Fibroblast of mammary gland (primary cell): Measurements from ENCODE around the gene KLHL29.
A peak's percentile ranks its signal among the peaks of the same experiment; 100 is the strongest.

Source experiments
- DNase-seq: peaks from one replicate; pipeline ENCODE4 v3.0.0-alpha.2; 2010; ENCODE audit warnings: low read depth
- H3K4me3 ChIP-seq: 2 replicates; pipeline ENCODE4 v1.5.1; 2011; ENCODE audit warnings: low read depth, mild to moderate bottlenecking, low read length, moderate library complexity; ENCODE audit not compliant: control insufficient read depth
- TF ChIP-seq, protein P1 (sequence below): conservative IDR thresholded peaks from 2 replicates; pipeline ENCODE4 v1.5.1; 2011; ENCODE audit warnings: low read depth, low read length, inconsistent platforms; ENCODE audit not compliant: control insufficient read depth, insufficient read depth

Gene KLHL29

GRCh38 chr2:23485841-23486683 is 101.1 kb downstream of the KLHL29 start:
- DNase-seq: no peak
- TF ChIP-seq, protein P1, sequence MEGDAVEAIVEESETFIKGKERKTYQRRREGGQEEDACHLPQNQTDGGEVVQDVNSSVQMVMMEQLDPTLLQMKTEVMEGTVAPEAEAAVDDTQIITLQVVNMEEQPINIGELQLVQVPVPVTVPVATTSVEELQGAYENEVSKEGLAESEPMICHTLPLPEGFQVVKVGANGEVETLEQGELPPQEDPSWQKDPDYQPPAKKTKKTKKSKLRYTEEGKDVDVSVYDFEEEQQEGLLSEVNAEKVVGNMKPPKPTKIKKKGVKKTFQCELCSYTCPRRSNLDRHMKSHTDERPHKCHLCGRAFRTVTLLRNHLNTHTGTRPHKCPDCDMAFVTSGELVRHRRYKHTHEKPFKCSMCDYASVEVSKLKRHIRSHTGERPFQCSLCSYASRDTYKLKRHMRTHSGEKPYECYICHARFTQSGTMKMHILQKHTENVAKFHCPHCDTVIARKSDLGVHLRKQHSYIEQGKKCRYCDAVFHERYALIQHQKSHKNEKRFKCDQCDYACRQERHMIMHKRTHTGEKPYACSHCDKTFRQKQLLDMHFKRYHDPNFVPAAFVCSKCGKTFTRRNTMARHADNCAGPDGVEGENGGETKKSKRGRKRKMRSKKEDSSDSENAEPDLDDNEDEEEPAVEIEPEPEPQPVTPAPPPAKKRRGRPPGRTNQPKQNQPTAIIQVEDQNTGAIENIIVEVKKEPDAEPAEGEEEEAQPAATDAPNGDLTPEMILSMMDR: no peak
- no peak overlapping the region for H3K4me3 ChIP-seq

- TF ChIP-seq, protein P1: no peak
- no peak overlapping the region for H3K4me3 ChIP-seq
- DNase-seq: peak; percentile 50
Measured at GRCh38 chr2:23486684-23487075, 101.7 kb downstream of the KLHL29 start.

- DNase-seq: peak; percentile 65
- TF ChIP-seq, protein P1: no peak
- no peak overlapping the region for H3K4me3 ChIP-seq
Measured at GRCh38 chr2:23487735-23488492, 102.9 kb downstream of the KLHL29 start.

DNA sequence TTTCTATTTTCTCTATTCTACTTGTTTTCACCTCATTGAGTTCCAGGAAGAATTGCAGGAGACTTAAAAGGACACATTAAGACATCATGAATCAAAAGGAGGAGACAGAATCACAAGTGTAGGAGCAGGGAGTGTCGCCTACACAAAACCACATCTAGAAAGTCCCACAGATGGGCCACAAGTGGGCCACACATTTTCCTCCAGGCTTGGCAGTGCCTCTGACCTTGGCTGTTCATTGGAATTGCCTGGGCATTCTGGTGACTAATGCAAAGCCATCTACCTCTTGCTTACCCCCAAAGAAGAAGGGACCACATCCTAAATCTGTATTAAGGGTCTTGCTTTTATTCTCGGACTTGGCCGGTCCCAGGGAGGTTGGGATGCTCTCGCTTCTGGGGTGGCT is 103.6 kb downstream of the KLHL29 start:
- no peak for DNase-seq
- no peak overlapping the region for H3K4me3 ChIP-seq
- TF ChIP-seq, protein P1: no peak

DNA sequence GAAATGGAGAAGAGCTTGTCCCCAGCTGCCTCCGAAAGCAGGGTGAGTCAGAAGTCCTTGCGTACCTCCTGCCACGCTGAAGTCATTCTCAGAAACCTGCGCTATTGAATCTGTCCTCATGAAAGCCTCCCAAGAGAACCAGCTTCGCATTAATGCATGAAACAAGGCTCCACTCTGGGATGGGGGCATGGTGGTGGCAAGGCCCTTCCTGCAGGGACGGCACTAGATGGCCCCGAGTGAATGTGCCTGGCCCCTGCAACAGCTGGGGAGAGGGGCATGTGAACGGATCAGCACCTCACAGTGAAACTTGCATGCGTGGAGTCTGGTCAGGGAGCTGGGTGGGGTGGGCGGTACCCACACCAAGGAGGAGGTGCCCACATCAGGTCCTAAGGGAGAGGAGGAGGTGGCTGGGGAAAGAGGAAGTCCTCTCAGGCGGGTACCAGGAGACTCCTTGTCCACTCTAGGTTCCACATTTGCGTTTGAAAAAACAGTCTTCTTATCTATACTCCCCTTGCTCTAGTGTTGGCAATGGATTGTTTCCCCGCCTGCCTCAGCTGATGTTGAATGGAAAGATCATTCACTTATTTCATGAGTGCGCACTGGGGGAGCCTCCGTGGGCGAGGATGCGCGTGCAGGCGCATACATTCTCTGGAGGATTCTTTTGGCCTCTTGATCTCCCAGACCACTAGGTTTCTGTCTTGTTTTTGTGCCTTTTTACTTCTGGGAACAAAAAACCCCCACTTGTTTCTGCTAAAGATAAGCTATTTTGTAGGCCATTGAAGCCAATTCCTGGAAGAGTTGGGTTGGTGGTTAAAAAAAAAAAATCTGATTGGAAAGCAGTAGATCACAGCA is 104.7 kb downstream of the KLHL29 start:
- TF ChIP-seq, protein P1: no peak
- DNase-seq: no peak
- H3K4me3 ChIP-seq: no peak overlapping the region

GRCh38 chr2:23491591-23492336 is 106.8 kb downstream of the KLHL29 start:
- no peak overlapping the region for H3K4me3 ChIP-seq
- TF ChIP-seq, protein P1: no peak
- no peak for DNase-seq
